BE2C (cell line): ENCODE measurements around the gene PTPRZ1.

Experiments used
- DNase-seq: peaks from one replicate; pipeline ENCODE4 v3.0.0-alpha.2; 2020
- H3K27me3 ChIP-seq: fragments of 250-450 bp; sonication (Bioruptor Pico); 2 replicates; pipeline ENCODE4 v1.5.1; 2020; ENCODE audit warnings: mild to moderate bottlenecking
- H3K36me3 ChIP-seq: fragments of 250-450 bp; sonication (Bioruptor Pico); 2 replicates; pipeline ENCODE4 v1.5.1; 2020; ENCODE audit warnings: mild to moderate bottlenecking
- H3K4me1 ChIP-seq: fragments of 250-450 bp; sonication (Bioruptor Pico); 2 replicates; pipeline ENCODE4 v1.5.1; 2020
- H3K4me3 ChIP-seq: 2 replicates; pipeline ENCODE4 v1.5.1; 2011; ENCODE audit warnings: low read depth, low read length
- H3K9me3 ChIP-seq: fragments of 250-450 bp; sonication (Bioruptor Pico); 2 replicates; pipeline ENCODE4 v1.5.1; 2020
- CTCF ChIP-seq: IDR thresholded peaks from 2 replicates; pipeline ENCODE4 v1.5.1; 2012; ENCODE audit warnings: mild to moderate bottlenecking, low read depth, low read length

Gene PTPRZ1

GRCh38 chr7:121953164-121953563 lies 80.2 kb downstream of the PTPRZ1 start:
- no peak for DNase-seq
- Histone ChIP-seq H3K4me3 (no peak overlapping the region), H3K9me3 (no peaks in the 10 kb centered on the region), H3K36me3 (no peaks in the 10 kb centered on the region), H3K27me3 (no peaks in the 10 kb centered on the region), H3K4me1 (no peaks in the 10 kb centered on the region)
- no peak for TF ChIP-seq CTCF

- Histone ChIP-seq H3K4me1 (no peaks in the 10 kb centered on the region), H3K4me3 (no peak overlapping the region)
- DNase-seq, result no peak
These were observed 80.6 kb downstream of the PTPRZ1 start for GRCh38 chr7:121953601-121954000.

GRCh38 chr7:121954803-121955202 lies 81.8 kb downstream of the PTPRZ1 start:
- H3K36me3 ChIP-seq, result no peaks in the 10 kb centered on the region
- no peak for DNase-seq
- no peaks in the 10 kb centered on the region for H3K9me3 ChIP-seq
- H3K4me1 ChIP-seq, result no peaks in the 10 kb centered on the region
- no peak overlapping the region for H3K4me3 ChIP-seq
- H3K27me3 ChIP-seq, result no peaks in the 10 kb centered on the region
- TF ChIP-seq CTCF, result no peak

More at GRCh38 chr7:121953601-121954000, 80.6 kb downstream of the PTPRZ1 start:
- no peak for TF ChIP-seq CTCF
- H3K36me3 ChIP-seq, result no peaks in the 10 kb centered on the region
- no peaks in the 10 kb centered on the region for H3K9me3 ChIP-seq
- no peaks in the 10 kb centered on the region for H3K27me3 ChIP-seq

- no peaks in the 10 kb centered on the region for H3K36me3 ChIP-seq
- no peak for DNase-seq
- H3K9me3 ChIP-seq, result no peaks in the 10 kb centered on the region
- H3K4me1 ChIP-seq, result no peaks in the 10 kb centered on the region
- H3K4me3 ChIP-seq, result no peak overlapping the region
- no peak for TF ChIP-seq CTCF
- H3K27me3 ChIP-seq, result no peaks in the 10 kb centered on the region
These were observed 84.7 kb downstream of the PTPRZ1 start for GRCh38 chr7:121957626-121958025.

GRCh38 chr7:121960678-121961077 lies 87.7 kb downstream of the PTPRZ1 start:
- Histone ChIP-seq H3K36me3 (no peaks in the 10 kb centered on the region), H3K27me3 (no peaks in the 10 kb centered on the region), H3K4me1 (no peaks in the 10 kb centered on the region), H3K4me3 (no peak overlapping the region), H3K9me3 (no peaks in the 10 kb centered on the region)
- DNase-seq, result no peak
- TF ChIP-seq CTCF, result no peak

GRCh38 chr7:121961089-121961867 lies 88.3 kb downstream of the PTPRZ1 start:
- TF ChIP-seq CTCF, result no peak
- H3K27me3 ChIP-seq, result no peaks in the 10 kb centered on the region
- no peak for DNase-seq
- no peaks in the 10 kb centered on the region for H3K36me3 ChIP-seq
- H3K9me3 ChIP-seq, result no peaks in the 10 kb centered on the region
- no peak overlapping the region for H3K4me3 ChIP-seq
- H3K4me1 ChIP-seq, result no peaks in the 10 kb centered on the region
